C4-2B (cell line): ENCODE results near the gene METAP1D.

Experiments
- ZFX ChIP-seq: fragments of 450-650 bp; IDR thresholded peaks from 2 replicates; pipeline ENCODE4 v1.6.1; 2017
- TF ChIP-seq, protein P1 (sequence below): fragments of 450-650 bp; conservative IDR thresholded peaks from 2 replicates; pipeline ENCODE4 v1.5.1; 2017; ENCODE audit warnings: mild to moderate bottlenecking

GRCh38 chr2:172105471-172106107 lies 105.8 kb downstream of the METAP1D start:
- TF ChIP-seq, protein P1, sequence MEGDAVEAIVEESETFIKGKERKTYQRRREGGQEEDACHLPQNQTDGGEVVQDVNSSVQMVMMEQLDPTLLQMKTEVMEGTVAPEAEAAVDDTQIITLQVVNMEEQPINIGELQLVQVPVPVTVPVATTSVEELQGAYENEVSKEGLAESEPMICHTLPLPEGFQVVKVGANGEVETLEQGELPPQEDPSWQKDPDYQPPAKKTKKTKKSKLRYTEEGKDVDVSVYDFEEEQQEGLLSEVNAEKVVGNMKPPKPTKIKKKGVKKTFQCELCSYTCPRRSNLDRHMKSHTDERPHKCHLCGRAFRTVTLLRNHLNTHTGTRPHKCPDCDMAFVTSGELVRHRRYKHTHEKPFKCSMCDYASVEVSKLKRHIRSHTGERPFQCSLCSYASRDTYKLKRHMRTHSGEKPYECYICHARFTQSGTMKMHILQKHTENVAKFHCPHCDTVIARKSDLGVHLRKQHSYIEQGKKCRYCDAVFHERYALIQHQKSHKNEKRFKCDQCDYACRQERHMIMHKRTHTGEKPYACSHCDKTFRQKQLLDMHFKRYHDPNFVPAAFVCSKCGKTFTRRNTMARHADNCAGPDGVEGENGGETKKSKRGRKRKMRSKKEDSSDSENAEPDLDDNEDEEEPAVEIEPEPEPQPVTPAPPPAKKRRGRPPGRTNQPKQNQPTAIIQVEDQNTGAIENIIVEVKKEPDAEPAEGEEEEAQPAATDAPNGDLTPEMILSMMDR, result no peak
- no peak for TF ChIP-seq ZFX
